Measurements from ENCODE around the gene DNASE1L2.

Gene DNASE1L2, protein sequence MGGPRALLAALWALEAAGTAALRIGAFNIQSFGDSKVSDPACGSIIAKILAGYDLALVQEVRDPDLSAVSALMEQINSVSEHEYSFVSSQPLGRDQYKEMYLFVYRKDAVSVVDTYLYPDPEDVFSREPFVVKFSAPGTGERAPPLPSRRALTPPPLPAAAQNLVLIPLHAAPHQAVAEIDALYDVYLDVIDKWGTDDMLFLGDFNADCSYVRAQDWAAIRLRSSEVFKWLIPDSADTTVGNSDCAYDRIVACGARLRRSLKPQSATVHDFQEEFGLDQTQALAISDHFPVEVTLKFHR
- 1.2 to 2.6 reads per million in 2 experiments for total RNA-seq

DNA sequence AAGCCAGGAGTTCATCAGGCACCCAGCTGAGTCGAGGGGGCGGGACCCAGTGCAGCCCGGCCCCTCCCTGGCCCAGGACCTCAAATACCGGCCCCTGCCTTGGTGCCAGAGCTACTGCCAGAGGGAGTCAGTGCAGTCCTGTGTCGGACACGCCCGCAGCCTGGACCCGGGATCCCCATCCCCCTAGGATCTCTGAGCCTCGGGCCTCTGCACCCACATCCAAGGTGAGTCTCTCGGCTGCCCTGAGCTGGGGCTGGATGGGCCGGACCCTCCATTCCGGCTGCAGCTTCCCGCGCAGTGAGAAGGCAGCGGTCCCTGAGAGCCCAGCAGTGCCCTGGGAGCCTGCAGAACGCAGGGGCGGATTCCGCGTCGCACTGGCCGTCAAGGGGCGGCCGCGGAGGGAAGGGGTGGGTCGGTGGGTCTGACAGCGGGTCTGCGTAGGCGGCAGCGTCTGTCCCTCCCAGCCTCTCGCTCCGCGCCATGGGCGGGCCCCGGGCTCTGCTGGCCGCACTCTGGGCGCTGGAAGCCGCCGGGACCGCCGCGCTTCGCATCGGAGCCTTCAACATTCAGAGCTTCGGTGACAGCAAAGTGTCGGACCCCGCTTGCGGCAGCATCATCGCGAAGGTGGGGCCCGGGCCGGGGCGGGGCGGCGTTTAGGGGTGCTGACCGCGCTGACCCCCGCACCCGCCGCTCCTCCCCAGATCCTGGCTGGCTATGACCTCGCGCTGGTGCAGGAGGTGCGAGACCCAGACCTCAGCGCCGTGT is at the start of gene DNASE1L2:
DNASE1L2 (plus strand) TSS at position 108 of the 765 bp plus-strand sequence; CDS start at position 481, 373 bp downstream.
- no peak for DNase-seq (ENCODE audit: low read depth)

DNA sequence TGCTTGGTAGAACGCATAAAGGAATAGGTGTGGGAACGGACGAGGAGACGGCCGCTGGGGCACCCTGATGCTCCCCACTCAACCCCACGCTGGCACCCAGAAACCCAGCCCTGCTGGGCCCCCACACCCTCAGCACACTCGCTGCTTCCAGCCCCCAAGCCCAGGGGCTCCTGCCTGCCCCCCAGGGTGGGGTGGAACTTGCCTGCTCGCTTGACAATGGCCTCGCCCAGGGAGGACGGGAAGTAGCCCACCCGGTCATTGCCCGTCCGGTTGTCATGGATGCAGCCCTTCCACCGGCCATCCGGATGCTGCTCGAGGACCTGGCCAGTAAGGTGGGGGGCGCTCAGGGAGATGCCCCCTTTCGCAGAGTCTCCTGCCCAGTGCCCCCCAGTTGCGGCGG is 49.7 kb upstream of the DNASE1L2 start:
- DNase-seq (ENCODE audit: low read depth) = no peak

DNA sequence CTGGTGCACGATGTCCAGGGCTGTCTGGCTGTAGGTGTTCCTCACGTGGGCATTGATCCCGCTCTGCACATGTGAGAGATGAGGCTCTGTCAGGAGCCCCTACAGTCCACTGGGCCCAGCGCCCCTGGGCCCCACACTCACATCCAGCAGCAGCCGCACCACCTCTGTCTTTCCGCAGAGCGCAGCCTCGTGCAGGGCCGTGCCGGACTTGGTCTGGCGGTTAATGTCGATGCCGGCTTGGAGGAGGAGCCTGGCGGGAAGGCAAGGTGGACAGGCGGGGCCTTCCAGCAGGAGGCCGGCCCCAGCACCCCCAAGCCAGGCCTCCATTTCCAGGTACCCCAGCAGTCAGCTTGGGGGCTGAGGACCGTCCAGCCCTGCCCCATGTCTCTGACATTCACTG is 49.0 kb upstream of the DNASE1L2 start:
- no peak for DNase-seq (ENCODE audit: low read depth)

DNA sequence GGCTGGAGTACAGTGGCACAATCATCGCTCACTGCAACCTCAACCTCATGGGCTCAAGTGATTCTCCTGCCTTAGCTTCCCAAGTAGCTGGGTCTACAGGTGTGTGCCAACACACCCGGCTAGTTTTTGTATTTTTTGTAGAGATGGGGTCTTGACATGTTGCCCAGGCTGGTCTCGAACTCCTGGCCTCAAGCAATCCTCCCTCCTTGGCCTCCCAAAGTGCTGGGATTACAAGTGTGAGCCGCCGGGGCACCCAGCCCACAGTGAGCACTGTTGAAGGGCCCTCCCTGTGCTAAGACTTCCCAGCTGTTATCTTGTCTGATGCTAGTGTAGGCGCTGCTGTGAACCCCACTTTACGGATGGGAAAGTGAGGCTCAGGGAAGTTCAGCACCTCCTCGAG is 47.8 kb upstream of the DNASE1L2 start:
- no peak for DNase-seq (ENCODE audit: low read depth)

DNA sequence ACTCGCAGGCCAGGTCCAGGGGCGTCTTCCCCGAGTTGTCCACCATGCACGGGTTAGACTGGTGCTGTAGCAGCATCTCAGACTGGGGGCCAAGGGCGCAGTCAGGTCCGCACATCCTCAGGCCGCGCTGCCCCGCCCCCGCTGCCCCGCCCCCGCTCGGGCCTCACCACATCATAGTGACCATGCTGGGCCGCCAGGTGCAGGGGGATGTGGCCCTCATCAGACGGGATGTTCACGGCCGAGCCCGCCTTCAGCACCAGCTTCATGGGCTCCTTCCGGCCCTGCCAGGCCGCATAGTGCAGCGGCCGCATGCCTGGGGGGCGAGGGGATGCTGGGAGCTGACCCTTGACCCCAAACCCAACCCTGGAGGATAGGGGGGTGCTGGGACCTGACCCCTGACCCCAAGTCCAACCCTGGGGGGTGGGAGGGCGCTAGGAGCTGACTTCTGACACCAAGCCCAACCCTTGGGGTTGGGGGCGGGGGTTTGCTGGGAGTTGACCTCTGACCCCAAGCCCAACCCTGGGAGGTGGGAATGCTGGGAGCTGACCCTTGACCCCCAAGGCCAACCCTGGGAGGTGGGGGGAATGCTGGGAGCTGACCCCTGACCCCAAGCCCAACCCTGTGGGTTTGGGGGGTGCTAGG is 46.9 kb upstream of the DNASE1L2 start:
- DNase-seq (ENCODE audit: low read depth) = no peak

DNA sequence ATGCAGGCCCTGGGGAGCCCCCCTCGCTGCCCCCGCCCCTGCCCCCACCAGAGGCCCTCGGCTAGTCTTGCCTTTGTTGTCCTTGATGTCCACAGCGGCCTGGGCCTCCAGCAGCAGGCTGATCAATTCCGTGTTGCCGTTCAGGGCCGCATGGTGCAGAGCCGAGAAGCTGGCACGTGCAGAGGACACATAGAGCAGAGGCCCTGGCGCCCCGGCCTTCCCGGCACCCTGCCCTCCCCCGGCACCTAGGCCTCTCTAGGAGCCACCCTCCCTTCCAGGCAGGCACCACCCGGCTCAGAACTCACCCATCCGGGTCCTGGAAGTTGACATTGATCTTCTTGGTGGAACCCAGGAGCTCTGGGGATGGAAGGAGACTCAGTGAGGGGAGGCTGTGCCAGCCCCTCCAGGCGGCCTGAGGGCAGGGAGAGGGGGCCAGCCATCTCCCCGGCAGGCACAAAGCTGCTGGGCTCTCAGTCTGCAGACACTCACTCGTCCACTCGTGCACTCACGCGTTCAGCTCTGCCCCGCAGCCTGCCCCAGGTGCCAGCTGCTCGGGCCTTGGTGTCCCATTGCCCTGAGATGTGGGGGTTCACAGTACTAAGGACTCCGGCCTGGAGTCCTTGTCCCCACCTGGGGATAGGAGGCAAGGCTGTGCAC is 46.1 kb upstream of the DNASE1L2 start:
- no peak for DNase-seq (ENCODE audit: low read depth)

DNA sequence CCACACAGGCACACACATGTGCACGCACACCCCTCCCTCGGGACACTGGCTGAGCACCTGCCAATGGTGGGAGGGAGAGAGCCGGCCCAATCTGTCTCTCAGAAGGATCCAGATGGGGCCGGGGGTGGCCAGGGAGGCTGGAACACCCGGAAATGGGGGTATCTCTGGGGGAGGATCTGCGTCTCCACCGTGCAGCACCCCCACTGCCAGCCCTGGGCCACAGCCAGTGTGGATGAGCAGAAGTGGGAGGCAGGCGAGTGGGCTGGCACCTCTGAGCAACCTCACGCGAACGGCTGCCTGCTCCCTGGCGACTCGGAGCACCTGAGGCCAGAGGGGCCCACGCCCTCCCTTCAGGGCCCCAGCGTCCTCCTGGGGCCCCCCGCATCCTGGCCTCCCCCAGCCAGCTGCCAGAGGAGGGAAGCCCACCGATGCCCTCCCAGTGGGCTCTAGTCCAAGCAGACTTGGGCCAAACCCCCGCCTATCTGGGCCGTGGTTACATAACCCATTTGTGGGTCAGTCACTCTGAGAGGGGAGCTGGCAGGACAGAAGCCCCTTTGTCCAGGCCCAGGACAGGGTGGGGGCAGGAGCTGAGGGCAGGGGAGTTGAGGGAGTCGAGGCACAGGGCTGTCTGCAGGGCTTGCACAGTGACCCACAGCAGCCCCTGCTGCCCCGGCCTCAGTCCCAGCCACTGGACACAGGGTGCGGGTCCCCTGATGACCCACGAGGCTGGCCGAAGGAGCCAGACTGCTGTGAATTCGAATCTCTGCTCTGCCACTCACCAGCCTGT is 45.4 kb upstream of the DNASE1L2 start:
- no peak for DNase-seq (ENCODE audit: low read depth)

DNA sequence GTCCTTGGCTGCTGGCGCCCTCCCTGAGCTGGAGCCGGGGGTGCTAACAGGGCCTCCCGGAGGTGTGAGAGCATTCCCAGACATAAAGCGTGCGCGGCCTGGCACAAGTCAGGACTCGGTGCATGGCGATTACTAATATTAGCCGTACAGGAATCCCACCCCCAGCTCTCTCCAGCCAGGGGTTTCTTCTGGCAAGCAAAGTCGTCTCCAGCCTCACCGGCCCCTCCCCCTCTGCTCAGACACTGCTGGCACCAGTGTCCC is 44.9 kb upstream of the DNASE1L2 start:
- no peak for DNase-seq (ENCODE audit: low read depth)

DNA sequence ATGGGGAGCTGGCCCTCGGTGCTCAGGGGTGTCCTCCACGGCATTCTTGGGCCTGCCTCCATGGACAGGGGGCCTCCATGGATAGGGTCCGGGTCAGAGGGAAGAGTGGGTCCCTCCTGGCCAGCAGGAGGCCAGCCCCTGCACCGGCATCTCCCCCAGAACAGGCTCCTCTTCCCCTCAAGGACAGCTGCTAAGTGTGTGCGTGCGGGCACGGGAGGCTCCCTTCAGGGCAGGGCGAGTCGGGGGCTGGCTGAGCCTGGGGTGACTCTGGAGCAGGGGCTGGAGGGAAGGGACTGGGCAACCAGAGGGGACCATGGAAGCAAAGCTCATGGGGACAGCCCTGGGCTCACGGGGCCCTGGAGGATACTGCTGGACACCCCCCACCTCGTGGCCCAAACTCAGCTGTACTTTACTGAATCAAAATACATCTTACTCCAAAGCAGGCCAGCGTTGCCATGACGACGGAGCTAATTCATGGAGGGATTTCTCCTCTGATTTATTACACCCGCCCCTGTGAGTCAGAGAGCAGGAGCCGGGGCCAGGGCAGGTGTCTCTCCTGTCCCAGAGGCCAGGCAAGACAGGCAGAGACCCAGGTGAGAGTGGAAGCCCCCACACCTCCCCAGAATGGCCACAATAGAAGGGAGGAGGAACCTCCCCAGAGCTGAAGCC is 41.9 kb upstream of the DNASE1L2 start:
- DNase-seq (ENCODE audit: low read depth) = no peak

DNA sequence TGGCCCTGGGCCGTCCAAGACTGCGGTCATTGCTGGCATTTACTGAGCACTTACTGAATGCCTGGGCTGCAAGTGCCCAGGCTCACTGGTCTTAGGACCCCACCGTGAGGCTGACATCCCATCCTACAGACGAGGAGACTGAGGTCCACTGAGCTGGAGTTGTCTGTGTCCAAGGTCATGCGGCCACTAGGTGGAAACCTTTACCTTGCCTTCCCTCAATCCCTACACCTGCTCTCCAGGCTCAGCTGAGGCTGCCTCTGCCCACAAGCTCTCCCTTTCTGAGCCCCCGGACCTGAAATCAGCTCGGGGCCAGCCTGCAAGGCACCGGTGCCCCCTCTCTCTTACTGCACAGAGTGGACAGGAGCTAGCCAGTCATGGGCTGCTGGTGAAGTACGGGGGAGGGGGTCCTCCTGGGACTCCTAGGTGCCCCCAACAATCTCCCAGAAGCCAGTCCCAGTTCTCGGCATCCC is 41.4 kb upstream of the DNASE1L2 start:
- peak; percentile 38 for DNase-seq (ENCODE audit: low read depth)

DNA sequence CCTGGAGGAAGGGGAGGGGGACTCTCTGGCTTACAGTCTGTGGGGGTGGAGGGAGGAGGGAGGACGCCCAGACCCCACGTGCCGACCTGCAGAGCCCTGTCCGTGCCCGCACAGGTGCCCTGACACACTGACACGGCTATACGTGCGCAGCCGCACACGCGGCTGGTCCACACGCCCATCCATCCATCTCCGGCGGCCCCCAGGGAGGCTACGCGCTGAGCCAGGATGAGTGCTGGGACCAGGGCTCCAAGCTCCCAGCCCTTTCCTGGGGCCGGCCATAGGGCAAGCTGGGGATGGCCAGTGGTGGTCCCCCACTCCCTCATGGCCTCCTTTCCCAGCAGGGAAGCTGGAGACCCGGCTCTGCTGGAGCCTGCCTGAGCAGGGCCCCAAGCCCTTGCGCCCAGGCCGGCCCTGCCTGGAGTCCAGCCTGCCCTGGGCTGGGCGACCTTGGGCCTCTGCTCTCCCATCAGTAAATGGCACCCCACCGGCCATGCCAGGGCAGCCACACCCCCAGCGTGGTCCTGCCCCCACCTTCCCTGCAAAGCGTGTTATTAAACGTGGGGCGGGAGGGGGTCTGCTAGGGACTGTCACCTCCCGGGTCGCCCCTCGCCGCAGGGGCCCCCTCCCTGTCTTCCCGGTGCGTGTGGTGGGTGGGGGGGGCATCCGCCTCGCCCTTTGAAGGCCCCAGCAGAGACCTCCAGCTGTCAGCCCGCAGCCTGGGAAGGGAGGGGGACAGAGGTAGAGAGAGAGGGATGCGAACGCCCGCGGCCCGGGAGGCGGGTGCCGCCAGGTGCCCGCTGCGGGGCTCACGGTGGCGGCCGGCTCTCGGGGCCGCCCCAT is 40.7 kb upstream of the DNASE1L2 start:
- DNase-seq (ENCODE audit: low read depth) = no peak

DNA sequence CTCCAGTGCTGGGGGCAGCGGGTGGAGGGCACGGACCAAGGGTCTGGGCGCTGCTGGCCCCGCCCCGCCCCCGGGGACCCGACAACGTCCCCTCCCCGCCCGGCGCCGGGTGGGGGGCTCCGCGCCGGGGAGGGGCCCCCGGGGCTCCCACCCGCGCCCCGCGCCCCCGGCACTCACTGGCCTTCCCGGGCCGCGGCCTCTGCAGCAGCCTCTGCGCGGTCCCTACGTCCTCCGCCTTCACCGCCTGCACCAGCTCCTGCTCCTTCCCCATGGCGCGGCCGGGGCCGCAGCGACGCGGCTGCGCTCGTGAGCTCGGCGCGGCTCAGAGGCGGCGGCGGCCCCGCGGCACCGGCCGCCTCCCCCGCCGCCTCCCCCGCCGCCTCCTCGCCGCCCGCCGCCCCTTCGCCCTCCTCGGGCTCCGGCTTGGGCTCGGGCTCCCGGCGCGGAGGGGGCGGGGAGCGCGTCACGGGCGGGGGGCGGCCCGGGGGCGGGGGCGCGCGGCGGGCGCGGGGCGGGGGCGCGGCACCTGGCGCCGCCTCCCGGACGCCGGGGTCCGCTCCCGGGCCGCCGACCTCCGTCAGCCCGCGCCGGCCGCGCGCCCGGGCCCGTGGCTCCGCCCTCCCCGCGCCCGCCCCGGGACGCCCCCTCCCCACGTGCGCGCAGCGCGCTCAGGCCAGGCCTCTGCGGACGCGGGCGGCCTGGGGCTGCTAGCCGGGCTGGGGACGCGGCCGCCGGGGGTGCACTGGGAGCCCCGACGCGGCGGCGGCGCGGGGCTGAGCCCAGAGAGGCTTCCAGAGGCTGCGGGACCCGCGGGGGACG is 39.9 kb upstream of the DNASE1L2 start, which contains the start of gene CASKIN1:
CASKIN1 (minus strand) TSS at position 444 of the 819 bp plus-strand sequence; CDS start at position 271, 173 bp downstream.
- DNase-seq (ENCODE audit: low read depth) = no peak

DNA sequence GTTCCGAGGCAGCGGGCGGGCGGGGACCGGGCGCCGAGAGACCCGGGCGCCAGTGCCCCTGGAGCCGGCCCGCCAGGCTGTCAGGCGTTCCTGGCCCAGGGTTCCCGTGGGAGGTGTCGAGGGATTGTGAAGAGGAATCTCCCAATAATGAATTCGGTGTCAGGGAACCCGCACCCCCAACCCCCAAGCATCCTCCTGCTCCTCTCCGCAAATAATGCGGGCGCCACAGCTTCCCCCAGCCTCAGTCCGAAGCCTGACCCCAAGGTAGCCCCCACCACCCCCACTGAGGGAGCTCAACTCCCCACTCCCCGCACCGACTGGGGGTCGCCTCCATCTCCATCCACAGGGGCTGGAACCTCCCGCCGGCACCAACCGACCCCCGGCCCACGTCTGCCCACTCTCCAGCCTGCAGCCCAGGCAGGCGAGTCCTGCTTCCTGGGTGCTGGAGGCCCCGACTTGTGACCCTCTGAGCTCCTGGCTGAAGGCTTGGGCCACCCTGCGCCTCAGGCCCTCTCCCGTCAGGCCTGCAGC is 39.2 kb upstream of the DNASE1L2 start:
- DNase-seq (ENCODE audit: low read depth) = no peak

DNA sequence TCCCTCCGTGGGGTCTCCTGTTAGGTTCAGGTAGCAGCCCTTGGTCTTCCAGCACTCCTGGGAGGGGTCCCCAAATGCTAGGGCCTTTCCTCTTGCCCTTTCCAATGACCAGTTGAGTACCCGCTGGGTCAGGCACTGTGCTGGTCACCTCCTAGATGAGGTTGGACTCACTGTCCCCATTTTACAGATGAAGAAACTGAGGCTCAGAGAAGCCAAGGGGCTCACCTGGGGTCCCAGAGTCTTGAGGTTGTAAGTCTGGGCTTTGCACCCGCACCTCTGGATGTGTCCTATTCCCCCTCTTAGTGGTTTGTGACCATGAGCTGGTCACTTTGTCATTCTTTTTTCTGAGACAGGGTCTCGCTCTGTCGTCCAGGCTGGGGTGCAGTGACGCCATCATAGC is 38.5 kb upstream of the DNASE1L2 start:
- no peak for DNase-seq (ENCODE audit: low read depth)

DNA sequence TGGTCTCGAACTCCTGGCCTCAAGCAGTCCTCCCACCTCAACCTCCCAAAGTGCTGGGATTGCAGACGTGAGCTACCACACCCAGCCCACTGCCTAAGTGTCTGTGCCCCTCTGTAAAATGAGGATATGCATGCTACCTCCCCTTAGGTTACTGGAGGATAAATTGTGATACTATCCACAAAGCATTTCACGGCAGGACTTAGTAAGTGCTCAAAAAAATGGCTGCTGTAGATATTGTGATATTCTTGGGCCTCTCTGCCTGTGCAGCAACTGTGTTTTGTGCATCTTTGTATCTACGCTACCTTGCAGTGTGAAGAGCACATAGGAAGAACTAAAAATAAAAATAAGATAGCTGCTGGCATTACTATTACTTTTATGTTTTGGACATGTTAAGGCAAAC is 38.0 kb upstream of the DNASE1L2 start:
- DNase-seq (ENCODE audit: low read depth) = no peak

DNA sequence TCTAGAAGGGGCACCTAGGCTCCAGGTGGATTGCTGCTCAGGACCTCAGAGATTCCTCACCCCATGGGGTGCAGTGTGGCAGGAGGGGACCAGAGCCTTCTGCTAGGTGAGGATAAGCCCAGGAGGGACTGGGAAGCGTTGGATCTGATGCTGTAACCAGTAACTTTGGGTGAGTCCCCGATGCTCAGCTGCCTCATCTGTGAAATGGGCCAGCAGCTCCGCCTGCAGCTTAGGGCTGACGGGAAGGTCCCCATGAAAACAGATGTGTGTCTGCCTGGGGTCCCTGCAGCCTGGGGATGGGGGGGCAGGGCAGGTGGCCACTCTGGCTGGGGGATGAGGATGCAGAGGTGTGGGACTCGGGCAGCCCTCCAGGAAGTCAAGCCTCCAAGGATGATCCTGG is 37.1 kb upstream of the DNASE1L2 start:
- no peak for DNase-seq (ENCODE audit: low read depth)

DNA sequence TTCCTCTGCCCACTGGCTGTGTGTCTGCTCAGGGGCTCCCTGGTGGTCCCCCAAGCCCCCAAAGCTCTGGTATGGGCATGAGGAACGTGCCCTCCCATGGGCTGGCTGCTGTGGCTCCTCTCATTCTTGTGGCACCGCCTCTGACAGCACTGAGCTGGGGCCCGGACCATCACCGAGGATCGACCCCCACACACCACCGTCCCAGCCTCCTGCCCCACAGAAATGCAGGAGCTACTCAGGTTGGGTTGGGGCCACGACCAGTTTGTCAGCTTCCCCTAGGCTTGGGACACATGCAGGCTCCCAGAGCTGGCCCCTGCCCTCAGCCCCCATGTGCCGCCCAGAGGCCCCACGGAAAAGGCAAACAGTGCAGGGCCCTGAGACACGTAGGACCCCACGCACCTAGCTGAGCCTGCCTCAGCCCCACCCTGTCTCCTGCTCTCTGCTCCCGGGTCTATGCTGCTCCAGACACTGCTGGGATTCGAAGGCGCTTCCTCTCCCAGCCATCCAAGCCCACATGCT is 36.6 kb upstream of the DNASE1L2 start:
- no peak for DNase-seq (ENCODE audit: low read depth)

DNA sequence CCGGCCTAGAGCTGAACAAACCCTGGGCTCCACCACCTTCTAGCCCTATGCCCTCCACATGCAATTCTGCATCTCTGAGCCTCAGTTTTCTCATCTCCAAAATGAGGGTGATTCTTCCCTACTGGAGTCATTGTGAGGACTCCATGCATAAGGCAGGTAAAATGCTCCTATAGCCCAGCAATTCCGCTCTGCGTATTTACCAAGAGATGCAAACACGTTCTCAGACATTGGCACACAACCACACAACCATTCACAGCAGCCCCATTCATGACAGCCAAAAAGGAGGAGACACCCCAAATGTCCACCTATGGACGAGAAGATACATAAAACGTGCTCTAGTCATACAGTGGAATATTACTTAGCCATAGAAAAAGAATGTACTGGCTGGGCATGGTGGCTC is 35.9 kb upstream of the DNASE1L2 start:
- DNase-seq (ENCODE audit: low read depth) = no peak
